ENCODE data around the gene LRCH3. TPM values are rescaled to one million over a fixed set of nuclear protein-coding genes. Genes with fewer than 3 reads are reported as not detected.

Gene LRCH3
- total and polyA plus RNA-seq, 9 of the 15 experiments (the other 6 are each of a cell fraction or from before 2014, with no cell fraction given) = 4.6 to 75.3 (median 30.3) TPM

DNA sequence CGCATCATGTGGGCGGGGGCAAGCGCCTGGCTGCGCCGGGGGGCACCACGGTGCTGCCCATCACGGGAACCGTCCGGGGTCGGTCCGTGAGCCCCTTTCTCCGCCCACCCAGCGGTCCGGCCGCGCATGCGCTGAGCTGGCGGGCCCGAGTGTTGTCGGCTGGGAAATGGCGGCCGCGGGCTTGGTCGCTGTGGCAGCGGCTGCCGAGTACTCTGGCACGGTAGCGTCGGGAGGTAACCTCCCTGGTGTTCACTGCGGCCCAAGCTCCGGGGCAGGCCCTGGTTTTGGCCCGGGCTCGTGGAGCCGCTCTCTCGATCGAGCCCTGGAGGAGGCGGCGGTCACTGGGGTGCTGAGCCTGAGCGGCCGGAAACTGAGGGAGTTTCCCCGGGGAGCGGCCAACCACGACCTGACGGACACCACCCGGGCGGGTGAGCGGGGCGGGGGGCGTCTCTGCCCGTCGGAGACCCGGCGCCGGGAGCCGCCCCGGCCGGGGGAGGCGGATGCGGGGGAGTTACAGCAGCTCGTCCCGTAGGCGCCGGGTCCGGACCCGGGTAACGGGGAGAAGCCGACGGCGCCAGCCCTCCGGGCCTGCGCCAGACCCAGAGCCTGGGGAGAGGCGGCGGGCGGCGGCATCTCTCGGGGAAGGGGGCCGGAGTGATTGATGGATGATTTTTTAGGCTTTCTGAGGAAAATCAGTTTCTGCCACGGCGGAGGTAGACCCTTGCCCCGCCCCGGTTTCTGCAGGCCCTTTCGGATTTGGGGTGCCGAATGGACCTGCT is at the start of gene LRCH3 (continued):
- TF ChIP-seq MEIS2 (IDR thresholded peaks at IDR 0.05; ENCODE audit: partially characterized antibody) (peak; percentile 80), ZBTB1 (CRISPR knock-in tag; IDR thresholded peaks at IDR 0.05; ENCODE audit: borderline replicate concordance, low read depth) (peak; percentile 54; the same call in 1 of the 2 replicates), CREB1 (IDR thresholded peaks at IDR 0.05) (0 out of 2 replicates have a peak, but pooled peaks have one; percentile 15), CREB1 (CRISPR knock-in tag; IDR thresholded peaks at IDR 0.05) (no peak; the same call in 1 of the 2 replicates), ELF2 (CRISPR knock-in tag; IDR thresholded peaks at IDR 0.05) (peak; percentile 30; the same call in 1 of the 2 replicates), TAF9B (IDR thresholded peaks at IDR 0.05; ENCODE audit: partially characterized antibody) (peak; percentile 98), ZNF232 (CRISPR knock-in tag; IDR thresholded peaks at IDR 0.05) (peak; percentile 21; the same call in 1 of the 2 replicates), SMAD1 (IDR thresholded peaks at IDR 0.05; ENCODE audit: low read depth, low read length, partially characterized antibody) (no peak), CSDE1 (IDR thresholded peaks at IDR 0.05) (peak in 1 of 2 experiments; percentile 64; a peak in 1 of 4 replicates), HMGN3 (IDR thresholded peaks at IDR 0.05; ENCODE audit: borderline replicate concordance, extremely low read depth, insufficient read length, low read depth, low read length) (peak; percentile 64), SMARCA5 (IDR thresholded peaks at IDR 0.05) (no peak), SMARCA4 (IDR thresholded peaks at IDR 0.05) (no peak), RBBP5 (IDR thresholded peaks at IDR 0.05; ENCODE audit: borderline replicate concordance, insufficient read depth, low read length, poor library complexity, severe bottlenecking) (peak; percentile 94), ZBTB11 (CRISPR knock-in tag; IDR thresholded peaks at IDR 0.05) (peak in 1 of 3 experiments; percentile 59; a peak in 2 of 6 replicates), TAF7 (tag; IDR thresholded peaks at IDR 0.05) (peak; percentile 97), CTCFL (IDR thresholded peaks at IDR 0.05; ENCODE audit: borderline replicate concordance, insufficient read depth, low read depth, low read length, poor library complexity, severe bottlenecking) (no peak), EP400 (IDR thresholded peaks at IDR 0.05) (peak; percentile 76; the same call in 1 of the 2 replicates)
- TF ChIP-seq, protein P1, sequence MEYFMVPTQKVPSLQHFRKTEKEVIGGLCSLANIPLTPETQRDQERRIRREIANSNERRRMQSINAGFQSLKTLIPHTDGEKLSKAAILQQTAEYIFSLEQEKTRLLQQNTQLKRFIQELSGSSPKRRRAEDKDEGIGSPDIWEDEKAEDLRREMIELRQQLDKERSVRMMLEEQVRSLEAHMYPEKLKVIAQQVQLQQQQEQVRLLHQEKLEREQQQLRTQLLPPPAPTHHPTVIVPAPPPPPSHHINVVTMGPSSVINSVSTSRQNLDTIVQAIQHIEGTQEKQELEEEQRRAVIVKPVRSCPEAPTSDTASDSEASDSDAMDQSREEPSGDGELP (CRISPR knock-in tag; IDR thresholded peaks at IDR 0.05; ENCODE audit: borderline replicate concordance) = peak; percentile 73; the same call in 1 of the 2 replicates
